HG02840 (cell line): ENCODE data around the gene NDUFA6.
"Not testable (repeated sequence)": the region's sequence is repeated elsewhere in the genome, so short reads cannot be mapped to it uniquely, and the experiment has no call there.

Experiments used
- ATAC-seq: cut with Tn5 transposase; IDR thresholded peaks from one replicate; pipeline ENCODE4 v1.9.1; 2021; ENCODE audit warnings: mild to moderate bottlenecking, moderate library complexity, moderate number of reproducible peaks; ENCODE audit not compliant: unreplicated experiment, low FRiP score

The NDUFA6 gene

DNA sequence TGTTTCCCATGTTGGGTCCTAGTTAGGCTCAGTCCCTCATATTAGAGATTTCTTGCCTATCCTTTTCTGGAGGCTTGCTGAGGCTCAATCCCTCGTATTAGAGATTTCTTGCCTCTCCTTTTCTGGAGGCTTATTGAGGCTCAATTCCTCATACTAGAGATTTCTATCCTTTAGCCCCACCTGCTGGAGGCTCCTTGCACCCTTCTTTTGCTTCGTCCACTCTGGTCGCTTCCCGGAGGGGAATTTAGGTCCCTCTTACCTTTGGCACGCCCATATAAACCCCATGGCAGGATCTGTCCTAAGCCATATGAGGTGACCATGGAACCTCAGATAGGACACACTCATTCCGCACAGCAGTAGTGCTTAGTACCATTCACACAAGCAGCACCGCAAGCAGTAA is 24.1 kb upstream of the NDUFA6 start:
- ATAC-seq: no peak

DNA sequence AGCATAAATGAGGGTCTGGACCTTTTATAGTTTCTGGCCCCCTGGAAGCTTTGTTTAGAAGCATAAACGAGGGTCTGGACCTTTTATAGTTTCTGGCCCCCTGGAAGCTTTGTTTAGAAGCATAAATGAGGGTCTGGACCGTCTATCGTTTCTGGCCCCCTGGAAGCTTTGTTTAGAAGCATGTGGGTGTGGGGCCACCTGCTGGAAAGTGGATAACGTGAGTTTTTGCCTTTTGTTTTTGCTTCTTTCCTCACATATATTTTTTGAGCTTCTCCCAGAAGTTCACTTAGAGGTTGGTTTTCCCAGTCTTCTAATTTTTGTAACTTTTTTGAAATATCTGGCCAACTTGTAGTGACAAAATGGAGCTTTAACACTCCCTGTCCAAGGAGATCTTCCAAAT is 22.2 kb upstream of the NDUFA6 start:
- ATAC-seq: not testable (repeated sequence)

DNA sequence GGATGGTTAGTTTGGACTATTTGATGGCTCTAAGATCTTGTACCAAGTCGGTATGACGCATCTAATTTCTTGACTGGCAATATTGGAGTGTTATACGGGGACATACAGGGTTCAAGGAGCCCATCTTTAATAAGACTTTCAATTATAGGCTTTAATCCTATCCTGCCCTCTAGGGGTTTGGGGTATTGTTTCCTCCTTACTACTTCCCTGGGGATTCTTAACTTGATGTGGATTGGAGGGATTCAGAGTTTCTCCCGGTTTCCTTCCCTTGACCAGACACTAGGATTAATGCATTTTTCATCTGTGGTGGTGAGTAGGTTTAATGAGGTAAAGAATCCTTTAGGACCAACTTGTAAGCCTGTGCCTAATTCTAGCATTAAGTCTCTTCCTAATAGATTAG is 21.2 kb upstream of the NDUFA6 start:
- ATAC-seq: no peak

DNA sequence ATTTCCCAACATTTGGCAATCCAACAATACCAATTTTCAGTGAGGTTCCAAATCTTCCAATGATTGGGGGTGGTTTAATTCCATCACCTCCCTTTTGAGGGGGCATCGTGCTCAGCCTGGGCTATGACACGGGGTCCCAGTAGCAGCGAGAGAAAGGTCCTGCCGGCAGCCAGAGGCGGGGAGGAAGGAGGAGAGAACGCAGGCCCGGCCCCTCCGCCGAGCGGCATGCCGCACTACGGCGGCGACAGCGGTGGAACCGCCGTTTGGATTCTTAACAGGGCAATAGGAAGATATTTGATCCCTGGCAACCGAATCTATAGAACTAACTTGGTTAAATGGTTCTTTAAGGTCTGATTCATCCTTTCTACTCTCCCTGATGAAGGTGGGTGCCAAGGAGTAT is 18.3 kb upstream of the NDUFA6 start:
- no peak for ATAC-seq

DNA sequence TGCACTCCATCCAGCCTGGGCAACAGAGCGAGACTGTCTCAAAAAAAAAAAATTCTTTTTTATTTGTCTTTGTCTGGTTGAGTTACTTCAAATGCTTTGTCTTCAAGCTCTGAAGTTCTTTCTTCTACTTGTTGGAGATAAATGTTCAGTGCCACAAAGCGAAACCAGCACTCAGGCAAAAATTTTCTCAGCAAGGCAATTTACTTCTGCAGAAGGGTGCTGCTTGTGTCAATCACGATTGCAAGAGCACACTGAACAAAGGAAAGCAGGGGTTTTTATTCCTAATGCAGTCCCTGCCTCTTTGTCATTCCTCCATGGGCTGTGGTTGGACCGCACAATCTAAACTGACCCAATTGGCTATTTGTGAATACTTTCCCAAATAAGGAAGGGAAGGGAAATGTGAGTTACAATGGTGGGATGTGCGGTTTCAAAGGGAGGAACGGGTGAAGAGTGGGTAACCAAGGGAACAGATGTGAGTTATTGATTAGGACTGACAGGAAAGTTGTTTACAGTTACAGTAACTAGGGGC is 13.8 kb upstream of the NDUFA6 start:
- not testable (repeated sequence) for ATAC-seq

DNA sequence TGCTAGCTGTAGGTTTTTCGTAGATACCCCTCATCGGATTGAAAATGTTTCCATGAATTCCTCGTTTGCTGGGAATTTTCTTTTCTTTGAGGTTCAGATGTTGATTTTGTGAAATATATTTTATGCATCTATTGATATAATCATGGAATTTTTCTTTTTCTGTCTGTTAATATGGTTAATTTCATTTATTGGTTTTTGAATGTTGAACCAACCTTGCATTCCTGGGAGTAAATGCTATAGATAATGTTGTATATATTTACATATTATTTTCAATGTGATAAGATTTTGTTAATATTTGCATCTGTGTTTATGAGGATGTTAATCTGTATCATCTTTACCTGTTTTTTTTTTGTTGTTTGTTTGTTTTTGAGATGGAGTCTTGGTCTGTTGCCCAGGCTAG is 10.6 kb upstream of the NDUFA6 start:
- no peak for ATAC-seq

DNA sequence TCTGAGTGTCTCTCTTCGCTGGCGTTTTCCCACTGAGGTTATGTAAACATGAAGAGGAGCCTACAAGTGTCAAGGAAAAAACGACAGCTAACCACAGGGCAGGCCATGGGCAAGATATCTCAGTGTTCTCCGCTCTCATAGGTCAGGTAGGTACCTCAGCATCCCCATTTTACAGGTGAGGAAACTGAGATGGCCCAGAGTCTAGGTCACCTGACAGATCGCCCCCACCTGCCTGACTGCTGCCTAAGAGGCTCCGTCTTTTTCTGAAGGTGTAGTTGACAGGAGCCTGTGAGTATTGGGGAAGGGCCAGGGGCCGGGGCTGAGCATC is 847 bp upstream of the NDUFA6 start:
- ATAC-seq: no peak

DNA sequence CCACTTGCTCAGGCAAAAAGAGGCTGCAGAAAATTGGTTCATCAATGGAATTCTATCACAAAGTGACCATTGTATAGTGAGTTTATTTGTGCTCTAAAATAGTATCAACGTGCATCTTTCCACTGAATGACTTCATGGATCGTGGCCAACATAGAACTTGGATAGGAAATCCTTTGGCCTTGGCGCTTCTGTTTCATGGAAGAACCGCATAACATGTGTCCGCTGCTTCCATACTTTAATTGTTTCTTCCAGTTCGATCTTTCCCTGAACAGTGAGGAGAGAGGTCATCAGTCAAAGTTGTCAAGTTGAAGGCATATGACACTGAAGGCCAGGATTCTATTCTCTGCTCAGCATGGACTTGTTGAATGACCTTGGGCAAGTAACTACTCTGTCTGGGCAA is 4.5 kb downstream of the NDUFA6 start:
- no peak for ATAC-seq

DNA sequence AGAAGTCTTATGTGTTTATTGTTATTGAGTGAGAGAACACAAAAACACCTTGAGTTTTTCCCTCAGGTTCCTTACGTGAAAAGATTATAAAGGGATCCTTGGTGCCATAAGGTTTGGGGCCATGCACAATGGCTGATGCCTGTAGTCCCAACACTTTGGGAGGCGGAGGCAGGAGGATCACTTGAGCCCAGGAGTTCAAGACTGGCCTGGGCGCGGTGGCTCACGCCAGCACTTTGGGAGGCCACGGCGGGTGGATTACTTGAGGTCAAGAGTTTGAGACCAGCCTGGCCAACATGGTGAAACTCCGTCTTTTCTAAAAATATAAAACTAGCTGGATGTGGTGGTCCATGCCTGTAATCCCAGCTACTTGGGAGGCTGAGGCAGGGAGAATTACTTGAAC is 5.7 kb downstream of the NDUFA6 start:
- no peak for ATAC-seq

DNA sequence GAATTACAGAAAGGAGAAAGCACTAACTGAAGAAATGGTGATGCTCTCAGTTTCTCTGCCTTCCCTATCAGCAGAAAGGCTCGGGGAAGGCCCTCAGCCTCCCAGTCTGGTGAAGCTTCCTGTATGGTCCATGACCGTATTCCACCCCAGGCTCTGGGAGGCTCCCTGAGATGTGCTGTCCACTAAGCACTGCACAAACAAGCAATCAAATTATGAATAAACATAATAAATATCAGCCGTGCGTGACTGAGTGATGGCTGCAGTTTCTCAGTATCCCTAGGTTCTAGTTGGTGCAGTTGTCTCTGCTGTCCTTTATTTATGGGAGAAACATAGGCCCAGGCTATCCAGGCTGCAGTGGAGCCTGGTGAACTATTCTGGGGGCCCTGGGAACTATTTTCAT is 7.5 kb downstream of the NDUFA6 start:
- ATAC-seq: no peak

DNA sequence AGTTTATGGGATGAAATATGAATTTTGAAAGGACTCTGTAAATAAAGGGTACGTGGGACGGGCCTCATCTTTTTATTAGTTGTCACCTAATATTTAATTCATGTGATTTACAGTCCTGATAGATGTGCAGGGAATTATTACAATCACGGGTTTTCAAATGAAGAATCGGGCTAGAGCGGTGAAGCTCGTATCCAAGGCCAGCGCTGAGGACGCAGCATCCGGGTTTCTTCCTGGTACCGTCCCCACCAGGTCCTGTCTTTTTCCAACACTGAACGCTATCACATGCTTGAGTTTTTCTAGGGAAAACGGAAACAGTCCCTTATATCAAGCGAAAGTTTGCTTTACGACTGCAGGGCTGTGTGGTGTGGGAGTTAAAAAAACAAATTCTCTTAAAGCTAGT is 10.3 kb downstream of the NDUFA6 start:
- no peak for ATAC-seq

DNA sequence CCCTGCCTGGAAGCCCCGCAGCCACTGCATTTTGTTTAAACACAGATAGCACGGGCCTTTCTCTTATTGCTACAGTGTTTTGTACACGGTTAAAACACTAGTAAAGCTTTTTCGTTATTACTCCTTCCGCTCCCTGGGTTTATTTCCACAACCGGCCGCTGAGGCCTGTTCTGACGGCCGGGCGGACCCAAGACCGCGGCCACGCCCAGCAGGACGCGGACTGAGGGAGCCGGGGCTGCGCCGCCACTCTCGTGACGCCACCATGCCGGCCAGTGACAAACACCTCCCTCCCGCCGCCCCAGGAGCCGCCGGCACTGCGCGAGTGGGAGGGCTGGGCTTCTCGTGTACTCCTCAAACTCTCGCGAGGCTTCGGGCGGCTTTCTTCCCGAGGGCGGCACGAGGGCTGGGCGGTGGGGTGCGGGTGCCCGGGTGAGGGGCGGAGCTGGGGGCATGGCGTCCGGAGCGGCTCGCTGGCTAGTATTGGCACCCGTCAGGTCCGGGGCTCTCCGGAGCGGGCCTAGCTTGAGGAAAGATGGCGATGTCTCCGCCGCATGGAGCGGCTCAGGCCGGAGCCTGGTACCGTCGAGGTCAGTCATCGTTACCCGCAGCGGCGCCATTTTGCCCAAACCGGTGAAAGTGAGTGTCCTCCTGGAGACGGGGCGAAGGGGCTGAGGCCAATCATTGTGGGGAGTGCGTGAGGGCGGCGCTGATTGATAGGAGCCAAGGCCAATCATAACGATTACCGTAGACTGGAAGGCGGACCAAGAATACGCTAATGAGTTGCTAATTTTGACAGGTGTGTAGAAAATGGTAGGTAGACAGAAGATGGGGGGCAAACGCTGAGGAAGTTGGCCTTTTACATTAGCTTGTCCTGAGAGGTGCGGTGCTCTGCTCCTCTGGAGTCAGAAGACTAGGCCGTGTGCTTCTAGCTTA is 11.0 kb downstream of the NDUFA6 start, which contains the start of gene SMDT1:
SMDT1 (plus strand) TSS at position 382 of the 933 bp plus-strand sequence; CDS start at position 451, 69 bp downstream.
- ATAC-seq: peak; percentile 86

DNA sequence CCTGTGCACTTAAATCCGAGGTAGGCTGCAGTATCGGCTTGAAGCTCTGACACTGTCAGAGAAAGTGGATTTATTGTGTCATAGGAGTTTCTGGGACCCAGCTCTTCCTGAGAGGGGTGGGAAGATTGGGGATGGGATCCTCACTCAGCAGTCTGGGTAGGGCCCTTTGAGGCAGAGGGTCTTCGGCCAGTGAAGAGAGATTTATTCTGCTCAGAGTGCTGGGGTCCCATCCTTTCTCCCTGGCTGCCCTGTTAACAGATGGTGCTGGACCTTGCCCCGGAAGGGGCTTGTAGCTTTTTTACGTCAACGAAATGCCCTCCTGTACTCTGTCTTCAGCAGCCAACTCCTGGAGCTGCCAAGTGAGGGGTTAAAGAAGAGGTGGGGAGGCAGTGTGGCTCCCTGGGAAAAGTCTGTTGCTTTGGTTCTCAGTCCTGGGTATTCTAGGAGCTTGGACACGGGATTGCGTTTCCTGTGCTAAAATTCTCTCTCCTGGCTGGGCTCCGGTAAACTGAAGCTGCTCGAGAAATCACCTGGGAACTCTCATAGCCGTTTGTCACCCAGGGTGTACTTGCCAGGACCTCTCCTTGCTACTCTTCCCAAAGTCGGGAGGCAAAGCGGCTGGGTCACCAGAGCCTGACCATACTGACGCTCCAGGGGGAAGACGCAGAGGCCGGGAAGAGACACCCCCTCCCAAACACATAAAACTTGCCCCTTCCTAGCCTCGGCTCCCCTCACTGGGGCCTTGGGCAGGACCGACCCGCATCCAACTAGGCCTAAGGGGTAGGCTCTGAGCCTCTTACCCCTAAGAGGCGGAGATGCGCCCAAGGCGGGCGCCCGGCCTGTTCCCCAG is 11.9 kb downstream of the NDUFA6 start:
- peak; percentile 18 for ATAC-seq

DNA sequence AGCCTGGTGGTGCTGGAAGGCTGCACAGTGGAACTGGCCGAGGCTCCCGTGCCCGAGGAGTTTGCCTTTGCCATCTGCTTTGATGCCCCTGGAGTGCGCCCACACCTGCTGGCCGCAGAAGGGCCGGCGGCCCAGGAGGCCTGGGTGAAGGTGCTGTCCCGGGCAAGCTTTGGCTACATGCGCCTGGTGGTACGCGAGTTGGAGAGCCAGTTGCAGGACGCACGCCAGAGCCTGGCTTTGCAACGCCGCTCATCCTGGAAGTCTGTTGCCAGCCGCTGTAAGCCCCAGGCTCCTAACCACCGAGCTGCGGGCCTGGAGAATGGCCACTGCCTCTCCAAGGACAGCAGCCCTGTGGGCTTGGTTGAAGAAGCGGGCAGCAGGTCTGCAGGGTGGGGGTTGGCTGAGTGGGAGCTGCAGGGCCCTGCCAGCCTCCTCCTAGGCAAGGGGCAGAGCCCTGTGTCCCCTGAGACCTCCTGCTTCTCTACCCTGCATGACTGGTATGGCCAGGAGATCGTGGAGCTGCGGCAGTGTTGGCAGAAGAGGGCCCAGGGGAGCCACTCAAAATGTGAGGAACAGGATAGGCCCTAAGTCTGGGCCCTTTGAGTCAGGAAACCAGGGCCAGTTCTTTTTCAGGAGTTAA is 13.0 kb downstream of the NDUFA6 start:
- ATAC-seq: no peak

DNA sequence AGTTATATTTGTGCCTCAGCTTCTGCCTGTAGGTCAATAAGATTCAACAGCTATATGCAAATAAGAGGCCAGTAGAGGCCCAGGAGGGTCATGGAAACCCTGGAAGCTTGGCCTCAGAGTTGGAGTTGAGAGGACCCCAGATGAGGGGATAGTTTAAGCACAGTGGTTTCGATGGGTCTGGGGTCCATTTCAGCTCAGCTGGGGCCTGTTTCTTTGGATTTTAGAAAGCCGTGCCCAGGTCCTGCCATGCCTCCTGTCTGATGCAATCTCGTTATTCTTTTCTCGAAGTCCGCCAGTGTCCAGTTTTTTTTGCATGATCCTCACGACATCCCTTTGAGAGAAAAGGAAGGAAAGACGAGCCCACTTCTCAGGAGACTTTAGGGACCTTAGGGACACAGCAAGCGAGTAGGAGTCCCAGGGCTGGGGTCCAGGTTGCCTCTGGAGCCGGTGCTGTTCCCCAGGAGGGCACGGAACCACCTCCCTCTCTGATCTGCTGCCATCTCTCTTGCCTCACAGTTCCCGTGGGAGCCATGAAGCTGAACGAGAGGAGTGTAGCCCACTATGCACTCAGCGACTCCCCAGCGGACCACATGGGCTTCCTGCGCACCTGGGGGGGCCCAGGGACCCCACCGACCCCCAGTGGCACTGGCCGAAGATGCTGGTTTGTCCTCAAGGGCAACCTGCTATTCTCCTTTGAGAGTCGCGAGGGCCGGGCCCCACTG is 13.6 kb downstream of the NDUFA6 start:
- no peak for ATAC-seq

DNA sequence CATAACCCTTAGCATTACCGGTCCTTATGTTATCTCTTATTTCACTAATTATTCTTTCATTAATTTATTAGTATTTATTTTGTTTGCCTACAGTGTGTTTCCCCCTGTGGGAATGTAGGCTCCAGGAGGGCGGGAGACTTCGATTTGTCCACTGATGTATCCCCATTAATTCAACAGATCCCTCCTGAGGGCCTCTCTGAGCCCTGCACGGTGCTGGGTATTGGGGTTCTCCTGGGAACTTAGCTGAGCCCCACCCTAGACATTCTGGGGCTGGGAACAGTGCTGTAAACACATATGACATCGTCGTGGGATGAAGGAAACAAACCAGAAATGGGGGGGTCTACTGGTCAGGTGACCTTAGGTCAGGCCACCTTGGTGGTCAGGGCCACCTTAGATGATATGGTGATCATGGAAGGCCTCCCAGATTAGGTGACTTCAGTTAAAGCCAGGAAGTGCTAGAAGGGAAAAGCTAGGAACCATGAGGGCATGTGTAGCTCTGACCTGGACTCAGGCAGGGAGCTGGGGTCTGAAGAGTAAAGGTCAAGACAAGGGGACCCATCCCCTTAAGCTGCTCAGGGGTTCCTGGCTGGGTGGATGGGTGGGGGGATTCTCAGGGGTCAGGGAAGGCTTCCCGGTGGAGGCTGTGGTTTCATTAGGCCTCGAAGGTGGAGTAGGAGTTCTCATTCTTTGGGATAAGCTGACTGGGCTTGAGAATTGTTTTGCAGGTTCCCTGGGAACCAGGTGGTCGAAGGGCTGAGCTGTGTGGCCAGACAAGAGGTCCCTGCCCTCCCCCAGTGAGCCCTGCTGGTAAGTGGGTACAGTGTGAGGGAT is 15.5 kb downstream of the NDUFA6 start:
- ATAC-seq: no peak

DNA sequence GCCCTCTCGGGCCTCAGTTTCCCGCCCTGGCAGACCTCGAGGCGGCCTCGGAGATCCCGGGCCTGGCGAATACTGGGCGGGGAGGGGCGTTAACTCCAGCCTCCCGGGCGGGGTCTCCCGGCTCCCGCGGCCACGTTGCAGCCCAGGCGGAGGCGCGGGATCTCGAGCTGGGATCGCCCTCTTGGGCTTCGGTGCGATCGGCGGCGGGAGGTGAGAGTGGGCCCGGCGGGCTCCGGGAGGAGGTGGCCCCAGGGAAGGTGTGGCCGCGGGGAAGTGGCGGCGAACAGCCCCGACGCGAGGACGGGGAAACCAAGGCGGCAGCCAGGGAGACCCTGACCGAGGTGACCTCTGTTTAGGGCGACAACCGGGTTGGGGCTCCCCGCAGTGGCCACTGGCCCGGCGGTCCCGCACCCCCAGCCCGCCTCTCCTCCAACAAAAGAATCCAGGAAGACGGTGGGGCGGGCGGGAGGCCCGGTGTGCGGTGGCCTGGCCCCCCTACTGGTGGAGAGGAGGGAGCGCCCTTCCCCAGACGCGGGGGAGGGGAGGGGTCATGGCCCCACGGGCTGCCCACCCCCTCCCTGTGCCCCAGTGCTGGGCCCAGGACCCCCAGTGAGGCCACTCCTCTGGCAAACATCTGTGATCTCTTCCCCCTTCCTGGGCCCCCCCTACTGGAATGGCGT is 16.3 kb downstream of the NDUFA6 start, which contains the start of gene PHETA2:
PHETA2 (plus strand) TSS at position 117 of the 680 bp plus-strand sequence. CDS start 3,046 bp downstream, outside the sequence.
- ATAC-seq: no peak

DNA sequence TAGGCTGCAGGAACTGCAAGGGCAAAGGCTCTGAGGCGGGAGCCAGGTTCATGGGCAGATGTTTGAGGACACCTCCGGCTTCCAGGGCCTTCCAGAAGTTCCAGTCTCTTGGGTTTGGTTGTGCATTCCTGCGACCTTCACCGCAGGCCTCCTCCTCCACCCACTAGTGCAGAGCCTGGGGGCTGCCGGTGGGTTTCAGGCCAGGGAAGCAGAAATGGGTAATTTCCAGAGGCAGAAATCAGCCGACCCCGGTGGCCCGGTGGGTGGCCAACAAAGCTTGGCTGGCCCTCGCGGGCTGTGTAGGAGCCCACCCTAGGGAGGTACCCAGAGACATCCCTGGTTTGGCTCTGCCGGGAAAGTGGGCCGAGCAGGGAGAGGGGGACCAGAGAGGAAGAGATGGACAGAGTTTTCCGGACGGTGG is 16.9 kb downstream of the NDUFA6 start:
- no peak for ATAC-seq
